GM21515 (cell line): Measurements from ENCODE around the gene SH2D6.
"Not testable (repeated sequence)": the region's sequence is repeated elsewhere in the genome, so short reads cannot be mapped to it uniquely, and the experiment has no call there.

Experiments used
- ATAC-seq: cut with Tn5 transposase; IDR thresholded peaks from one replicate; pipeline ENCODE4 v1.9.1; 2021; ENCODE audit not compliant: unreplicated experiment

The SH2D6 gene

GRCh38 chr2:85468096-85468703, 49.7 kb downstream of the SH2D6 start:
- ATAC-seq: no peak

- ATAC-seq: no peak
These were observed 50.3 kb downstream of the SH2D6 start for GRCh38 chr2:85468704-85469349.

DNA sequence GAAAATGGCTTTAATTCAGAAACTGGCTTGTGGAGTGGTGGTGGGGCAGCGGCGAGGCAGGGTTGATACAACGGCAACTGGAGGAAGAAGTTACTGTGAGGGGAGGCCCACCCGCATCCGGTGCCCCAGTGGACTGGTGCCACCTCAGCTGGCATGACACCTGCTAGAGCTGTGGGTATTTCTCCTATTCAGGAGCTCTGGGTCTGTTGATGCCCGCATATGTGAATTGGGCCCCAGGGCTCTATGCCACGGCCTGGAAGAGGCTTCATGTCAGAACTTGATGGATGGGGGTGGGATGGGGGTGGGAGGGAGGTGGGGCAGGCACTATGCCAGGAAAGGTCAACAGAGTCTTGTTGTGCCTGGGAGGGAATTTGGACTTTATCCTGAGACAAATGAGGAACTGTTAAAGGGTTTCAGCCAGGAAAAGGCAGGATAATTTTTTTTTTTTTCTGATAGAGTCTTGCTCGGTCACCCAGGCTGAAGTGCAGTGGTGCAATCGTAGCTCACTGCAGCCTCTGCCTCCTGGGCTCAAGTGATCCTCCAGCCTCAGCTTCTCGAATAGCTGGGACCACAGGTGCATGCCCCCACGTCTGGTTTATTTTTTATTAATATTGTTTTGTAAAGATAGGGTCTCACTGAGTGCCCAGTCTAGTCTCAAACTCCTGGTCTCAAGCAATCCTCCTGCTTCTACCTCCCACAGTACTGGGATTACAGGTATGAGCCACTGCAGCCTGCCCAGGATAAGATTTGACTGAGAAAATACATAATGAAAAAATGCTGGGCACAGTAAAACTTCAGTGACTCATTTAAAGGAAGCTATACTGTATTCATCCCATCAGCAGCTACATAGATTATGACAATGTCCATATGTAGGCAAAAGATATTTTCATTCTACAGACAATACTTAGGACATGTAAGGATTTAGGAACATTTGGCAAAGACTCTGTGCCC, 52.6 kb downstream of the SH2D6 start:
- ATAC-seq: no peak

DNA sequence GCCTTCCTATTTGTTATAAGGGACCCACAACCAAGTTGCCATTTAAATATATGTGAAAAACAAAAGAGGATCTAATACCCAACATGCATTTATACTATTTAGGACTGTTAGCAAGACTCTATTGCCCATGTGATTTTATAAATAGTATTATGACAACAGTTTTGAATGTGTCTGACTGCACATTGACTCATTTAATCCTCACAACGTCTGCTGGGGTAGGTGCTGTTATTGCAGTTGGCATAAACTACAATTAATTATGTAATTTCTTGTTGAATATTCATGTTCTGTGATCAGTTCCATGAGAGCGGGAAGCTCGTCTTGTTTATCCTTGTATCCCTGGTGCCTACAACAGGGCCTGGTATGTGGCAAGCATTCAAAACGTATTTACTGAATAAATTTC, 53.7 kb downstream of the SH2D6 start:
- ATAC-seq: no peak

GRCh38 chr2:85475799-85476490, 57.4 kb downstream of the SH2D6 start:
- no peak for ATAC-seq

DNA sequence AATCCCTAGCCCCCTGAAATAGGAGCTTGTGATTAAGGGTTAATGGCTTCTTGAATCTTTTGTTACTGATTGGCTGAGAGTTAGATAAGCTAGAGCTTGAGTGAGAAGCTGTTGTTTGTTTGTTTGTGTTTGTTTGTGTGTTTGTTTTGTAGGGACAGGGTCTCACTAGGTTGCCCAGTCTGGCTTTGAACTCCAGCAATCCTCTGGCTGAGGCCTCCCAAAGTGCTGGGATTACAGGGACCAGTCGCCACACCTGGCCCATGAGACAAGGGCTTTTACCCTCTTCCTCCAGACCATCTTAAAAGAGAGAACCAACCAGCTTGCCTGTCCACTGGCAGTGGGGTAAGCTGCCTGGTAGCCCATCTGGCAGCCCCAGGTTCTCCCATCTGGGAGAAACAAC, 58.1 kb downstream of the SH2D6 start:
- no peak for ATAC-seq

GRCh38 chr2:85477884-85478283, 59.4 kb downstream of the SH2D6 start:
- no peak for ATAC-seq

DNA sequence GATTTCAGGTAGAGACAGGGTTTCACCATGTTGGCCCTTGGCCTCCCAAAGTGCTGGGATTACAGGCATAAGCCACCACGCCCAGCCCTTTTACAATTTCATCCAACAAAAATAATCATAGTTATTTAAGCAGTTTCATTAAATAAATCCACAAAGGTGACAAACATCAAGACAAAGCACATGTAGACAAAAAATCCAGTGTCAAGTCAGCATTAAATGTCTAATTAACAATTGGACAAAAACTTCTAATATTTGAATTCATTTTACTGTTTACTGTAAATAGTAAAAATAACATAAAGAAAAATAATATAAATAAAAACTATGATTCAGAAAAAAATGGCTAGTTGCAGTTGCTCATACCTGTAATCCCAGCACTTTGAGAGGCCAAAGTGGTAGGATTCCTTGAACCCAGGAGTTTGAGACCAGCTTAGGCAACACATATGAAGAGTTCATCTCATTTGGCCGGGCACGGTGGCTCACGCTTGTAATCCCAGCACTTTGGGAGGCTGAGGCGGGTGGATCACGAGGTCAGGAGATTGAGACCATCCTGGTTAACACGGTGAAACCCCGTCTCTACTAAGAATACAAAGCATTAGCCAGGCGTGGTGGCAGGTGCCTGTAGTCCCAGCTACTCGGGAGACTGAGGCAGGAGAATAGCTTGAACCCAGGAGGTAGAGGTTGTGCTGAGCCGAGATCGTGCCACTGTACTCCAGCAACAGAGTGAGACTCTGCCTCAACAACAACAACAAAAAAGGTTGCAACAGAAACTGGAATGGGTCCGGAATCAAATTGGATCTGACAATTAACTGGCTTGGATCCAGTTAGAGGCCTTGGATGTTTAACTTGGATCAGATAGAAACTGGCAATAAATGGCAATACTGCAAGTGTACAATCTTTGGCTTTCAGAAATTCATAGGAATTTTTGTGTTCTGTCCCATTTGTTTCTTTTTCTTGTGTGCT, 63.6 kb downstream of the SH2D6 start:
- no peak for ATAC-seq

DNA sequence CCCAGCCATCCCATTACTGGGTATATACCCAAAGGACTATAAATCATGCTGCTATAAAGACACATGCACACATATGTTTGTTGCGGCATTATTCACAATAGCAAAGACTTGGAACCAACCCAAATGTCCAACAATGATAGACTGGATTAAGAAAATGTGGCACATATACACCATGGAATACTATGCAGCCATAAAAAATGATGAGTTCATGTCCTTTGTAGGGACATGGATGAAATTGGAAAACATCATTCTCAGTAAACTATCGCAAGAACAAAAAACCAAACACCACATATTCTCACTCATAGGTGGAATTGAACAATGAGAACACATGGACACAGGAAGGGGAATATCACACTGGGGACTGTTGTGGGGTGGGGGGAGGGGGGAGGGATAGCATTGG, 66.1 kb downstream of the SH2D6 start:
- ATAC-seq: not testable (repeated sequence)

GRCh38 chr2:85485815-85486214, 67.3 kb downstream of the SH2D6 start:
- no peak for ATAC-seq
